H1 (cell line): Measurements from ENCODE around the gene TBC1D2. TPM values are rescaled to one million over a fixed set of nuclear protein-coding genes. Genes with fewer than 3 reads are reported as not detected.

Source experiments
- CTCF ChIA-PET: fragments of 300-600 bp; sonication (Branson Sonifier 250); formaldehyde crosslinking; loops from one replicate; lab custom pipeline; 2021; ENCODE audit not compliant: partially characterized antibody; lab: Charles Lee
- POLR2A ChIA-PET: fragments of 300-600 bp; sonication (Branson Sonifier 250); formaldehyde crosslinking; loops from one replicate; lab custom pipeline; 2021; ENCODE audit warnings: inconsistent platforms; ENCODE audit not compliant: partially characterized antibody; lab: Charles Lee
- DNase-seq, 2 experiments: peaks; one replicate each; pipeline versions ENCODE4 v3.0.0 to v3.0.0-alpha.2; 2010 to 2022; ENCODE audit warnings: low spot score in 2 of 2, low read depth in 1 of 2, mixed read lengths in 1 of 2
- FAIRE-seq: peaks from 2 replicates; lab custom pipeline; 2011; peaks lifted over from hg19 to GRCh38; lab: Jason Lieb, UNC
- H2AFZ ChIP-seq: 2 replicates; pipeline ENCODE4 v1.8.1; 2012; ENCODE audit warnings: low read length, inconsistent platforms
- H2AK5ac ChIP-seq: 2 replicates; pipeline ENCODE4 v1.6.1; 2013; ENCODE audit warnings: low read depth, low read length
- H2BK120ac ChIP-seq: replicated peaks from 2 replicates; pipeline ENCODE3; 2013; ENCODE audit warnings: low read depth, low read length, inconsistent platforms
- H2BK12ac ChIP-seq: 2 replicates; pipeline ENCODE4 v1.6.1; 2013; ENCODE audit warnings: low read depth, low read length
- H2BK15ac ChIP-seq: 2 replicates; pipeline ENCODE4 v1.6.1; 2013; ENCODE audit warnings: low read length
- H2BK20ac ChIP-seq: 2 replicates; pipeline ENCODE4 v1.6.1; 2013; ENCODE audit warnings: low read length
- H2BK5ac ChIP-seq: 2 replicates; pipeline ENCODE4 v1.6.1; 2013; ENCODE audit warnings: low read depth, low read length
- H3K14ac ChIP-seq: 2 replicates; pipeline ENCODE4 v1.6.1; 2013; ENCODE audit warnings: inconsistent platforms; ENCODE audit not compliant: insufficient read length
- H3K18ac ChIP-seq: 2 replicates; pipeline ENCODE4 v1.6.1; 2013; ENCODE audit warnings: low read length; ENCODE audit errors: extremely low read depth
- H3K23ac ChIP-seq: 2 replicates; pipeline ENCODE4 v1.6.1; 2013; ENCODE audit warnings: inconsistent platforms; ENCODE audit not compliant: insufficient read length
- H3K23me2 ChIP-seq: 2 replicates; pipeline ENCODE4 v1.6.1; 2013; ENCODE audit warnings: low read depth, low read length
- H3K27ac ChIP-seq: 2 replicates; pipeline ENCODE4 v1.6.1; 2011; ENCODE audit warnings: low read depth, low read length, inconsistent platforms
- H3K27me3 ChIP-seq, 4 experiments: replicated peaks in 1 of 4; 1 replicate in 1 of 4; 2 replicates in 3 of 4; pipeline versions ENCODE4 v1.6.1 to v1.8.1; 2011 to 2013; ENCODE audit warnings: low read length in 3 of 4, mild to moderate bottlenecking in 3 of 4, inconsistent platforms in 2 of 4, mixed read lengths in 2 of 4, moderate library complexity in 1 of 4; ENCODE audit not compliant: control insufficient read depth in 3 of 4, insufficient read depth in 3 of 4; ENCODE audit errors: extremely low read depth in 1 of 4
- H3K36me3 ChIP-seq, 4 experiments: 2 replicates each; pipeline versions ENCODE4 v1.6.1 to v1.8.1; 2011 to 2013; ENCODE audit warnings: mild to moderate bottlenecking in 4 of 4, low read length in 3 of 4, moderate library complexity in 2 of 4, control low read depth in 1 of 4, inconsistent platforms in 1 of 4; ENCODE audit not compliant: insufficient read depth in 4 of 4, control insufficient read depth in 2 of 4
- H3K4ac ChIP-seq: replicated peaks from 2 replicates; pipeline ENCODE3; 2013; ENCODE audit warnings: low read length, low read depth, mixed read lengths, inconsistent platforms; ENCODE audit not compliant: insufficient read length
- H3K4me1 ChIP-seq, 4 experiments: replicated peaks in 1 of 4; 1 replicate in 1 of 4; 2 replicates in 3 of 4; pipeline versions ENCODE4 v1.6.1 to v1.8.1; 2011 to 2013; ENCODE audit warnings: low read length in 3 of 4, inconsistent platforms in 2 of 4, mixed read lengths in 1 of 4; ENCODE audit not compliant: insufficient read depth in 4 of 4, control insufficient read depth in 3 of 4
- H3K4me2 ChIP-seq, 2 experiments: 2 replicates each; pipeline versions ENCODE4 v1.6.1 to v1.8.1; 2011 to 2013; ENCODE audit warnings: low read depth in 2 of 2, low read length in 2 of 2, control low read depth in 1 of 2, inconsistent platforms in 1 of 2, mild to moderate bottlenecking in 1 of 2; ENCODE audit not compliant: insufficient read depth in 1 of 2
- H3K4me3 ChIP-seq, 4 experiments: fragments of 200-600, 300-600 bp in 1 of 4; sonication (generic), shearing (Covaris generic), sonication (Bioruptor Twin) in 1 of 4; 2 replicates each; pipeline versions ENCODE4 v1.5.1 to v1.8.1; 2011 to 2016; ENCODE audit warnings: low read length in 4 of 4, low read depth in 3 of 4, control low read depth in 2 of 4, inconsistent platforms in 2 of 4, mild to moderate bottlenecking in 2 of 4, mixed read lengths in 1 of 4, moderate library complexity in 1 of 4; ENCODE audit not compliant: insufficient read depth in 2 of 4; ENCODE audit errors: extremely low read depth in 1 of 4
- H3K56ac ChIP-seq: replicated peaks from 2 replicates; pipeline ENCODE3; 2013; ENCODE audit warnings: low read depth, mild to moderate bottlenecking, mixed read lengths, low read length, inconsistent platforms; ENCODE audit not compliant: insufficient read length
- H3K79me1 ChIP-seq: 2 replicates; pipeline ENCODE4 v1.6.1; 2013; ENCODE audit warnings: low read depth, low read length, control low read depth
- H3K79me2 ChIP-seq, 2 experiments: 2 replicates each; pipeline versions ENCODE4 v1.6.1 to v1.8.1; 2012 to 2013; ENCODE audit warnings: low read length in 2 of 2, mild to moderate bottlenecking in 2 of 2, inconsistent platforms in 1 of 2; ENCODE audit not compliant: insufficient read depth in 2 of 2, control insufficient read depth in 1 of 2
- H3K9ac ChIP-seq, 4 experiments: replicated peaks in 1 of 4; 1 replicate in 1 of 4; 2 replicates in 3 of 4; pipeline versions ENCODE4 v1.6.1 to v1.8.1; 2011 to 2013; ENCODE audit warnings: low read depth in 3 of 4, low read length in 3 of 4, control low read depth in 2 of 4, mild to moderate bottlenecking in 2 of 4, moderate library complexity in 2 of 4, inconsistent platforms in 1 of 4; ENCODE audit errors: extremely low read depth in 1 of 4
- H3K9me3 ChIP-seq, 2 experiments: 2 replicates each; pipeline versions ENCODE4 v1.6.1 to v1.8.1; 2012 to 2013; ENCODE audit warnings: mild to moderate bottlenecking in 2 of 2, moderate library complexity in 2 of 2, control low read depth in 1 of 2, inconsistent platforms in 1 of 2, low read depth in 1 of 2, low read length in 1 of 2, mixed read lengths in 1 of 2; ENCODE audit not compliant: insufficient read depth in 2 of 2
- H4K20me1 ChIP-seq, 2 experiments: replicated peaks in 1 of 2; 2 replicates each; pipeline versions ENCODE3 to v1.8.1; 2011 to 2013; ENCODE audit warnings: inconsistent platforms in 2 of 2, low read length in 2 of 2, mild to moderate bottlenecking in 1 of 2; ENCODE audit not compliant: insufficient read depth in 2 of 2, control insufficient read depth in 1 of 2
- H4K5ac ChIP-seq: 2 replicates; pipeline ENCODE4 v1.6.1; 2013; ENCODE audit warnings: low read length, low read depth, mixed read lengths, inconsistent platforms; ENCODE audit not compliant: insufficient read length
- H4K8ac ChIP-seq: 2 replicates; pipeline ENCODE4 v1.8.0; 2013; ENCODE audit warnings: mild to moderate bottlenecking, moderate library complexity, low read length, inconsistent platforms; ENCODE audit not compliant: insufficient read depth; ENCODE audit errors: extremely low read depth
- H4K91ac ChIP-seq: replicated peaks from 2 replicates; pipeline ENCODE3; 2013; ENCODE audit warnings: low read length, mixed read lengths, inconsistent platforms; ENCODE audit not compliant: insufficient read length
- CBX8 ChIP-seq: fragments of 300-800, 300-1000 bp; sonication (generic); IDR thresholded peaks from 2 replicates; pipeline ENCODE4 v1.7.1; 2016; ENCODE audit warnings: low read depth, low read length, borderline replicate concordance
- CEBPB ChIP-seq: IDR thresholded peaks from 2 replicates; pipeline ENCODE4 v1.6.1; 2012; ENCODE audit warnings: low read depth, low read length
- CHD1 ChIP-seq: IDR thresholded peaks from 2 replicates; pipeline ENCODE4 v1.6.1; 2012; ENCODE audit warnings: low read depth, low read length, improper control_type of control experiment
- CTCF ChIP-seq, 3 experiments: IDR thresholded peaks; 1 replicate in 2 of 3; 2 replicates in 1 of 3; pipeline versions ENCODE4 v1.5.1 to v1.6.1; 2011; ENCODE audit warnings: low read length in 3 of 3, mild to moderate bottlenecking in 3 of 3, inconsistent platforms in 2 of 3, low read depth in 1 of 3, moderate library complexity in 1 of 3; ENCODE audit not compliant: insufficient read depth in 1 of 3; ENCODE audit errors: control extremely low read depth in 1 of 3
- FOSL1 ChIP-seq: IDR thresholded peaks from 2 replicates; pipeline ENCODE4 v1.6.1; 2011; ENCODE audit warnings: mild to moderate bottlenecking, low read depth, low read length, moderate library complexity; ENCODE audit not compliant: insufficient read depth
- KDM5A ChIP-seq: fragments of 200-600 bp; IDR thresholded peaks from 2 replicates; pipeline ENCODE4 v1.7.1; 2012; ENCODE audit warnings: mild to moderate bottlenecking, low read length, inconsistent platforms, mixed read lengths
- NRF1 ChIP-seq: IDR thresholded peaks from 2 replicates; pipeline ENCODE4 v1.6.1; 2011; ENCODE audit warnings: mild to moderate bottlenecking, low read depth, low read length, improper control_type of control experiment
- TAF7 ChIP-seq: optimal IDR thresholded peaks from 2 replicates; pipeline ENCODE3; 2011; ENCODE audit warnings: low read depth, mild to moderate bottlenecking, inconsistent platforms, low read length, moderate library complexity, borderline replicate concordance
- WGBS, 2 experiments: shearing (Covaris generic) in 1 of 2; methylation state at CpG; one replicate each; pipeline versions ENCODE4 v1.1.6 to v1.1.7; 2013 to 2015; ENCODE audit warnings: low lambda C conversion rate in 2 of 2, mixed read lengths in 2 of 2, inconsistent platforms in 1 of 2, low coverage in 1 of 2, missing lambda C conversion rate in 1 of 2; ENCODE audit not compliant: insufficient replicate concordance in 2 of 2, insufficient coverage in 1 of 2, insufficient read length in 1 of 2; ENCODE audit errors: extremely low coverage in 1 of 2, missing lambda C conversion rate in 1 of 2; 5-methylcytosine and 5-hydroxymethylcytosine counted together
- polyA plus RNA-seq, 7 experiments: library from polyadenylated mRNA; depleted of rRNA in 3 of 7; stranded (reverse) in 5 of 7; unstranded in 2 of 7; fragments of >200 nt in 5 of 7; fragments of 200-250 nt in 2 of 7; gene quantifications; 1 replicate in 5 of 7; 2 replicates in 1 of 7; 4 replicates in 1 of 7; pipeline versions ENCODE4 v1.2.1 to v1.2.3, GENCODE V29; 2011 to 2013; ENCODE audit warnings: missing spikeins in 2 of 7, mixed read lengths in 2 of 7
- total RNA-seq: library from RNA; stranded (reverse); fragmentation: NEBNext Ultra II Directional; extraction: Animal tissue kit (Norgen Biotek cat#: 25700); gene quantifications from 2 replicates; pipeline ENCODE4 v1.2.1, GENCODE V29; 2021

Gene TBC1D2
- total and polyA plus RNA-seq, 2 of the 8 experiments (the other 6 are each of a cell fraction or from before 2014, with no cell fraction given): 7.4 TPM

GRCh38 chr9:98161851-98162250 lies 93.6 kb downstream of the TBC1D2 start:
- peaks cover 0 to under 1% (median 0%) of the 10 kb centered on the region in 4 experiments; a peak in 1 of 8 replicates for H3K36me3 ChIP-seq
- H3K9me3 ChIP-seq: no peaks in the 10 kb centered on the region
- CTCF ChIA-PET: interaction anchor here (1.1 to 1.4 kb wide), 4 partner anchors 10 to 87 kb away, joined by 3 to 5 read pairs (median 4); no protein-coding TSS in a partner anchor
- H2BK12ac ChIP-seq: no peak overlapping the region
- H2BK120ac ChIP-seq: no peak overlapping the region
- H3K4ac ChIP-seq: no peak overlapping the region
- H4K8ac ChIP-seq: peak overlapping the region; percentile 9; the same call in 1 of the 2 replicates
- no peak overlapping the region for H2BK15ac ChIP-seq
- H3K4me2 ChIP-seq: no peak overlapping the region
- no peak overlapping the region for H3K27ac ChIP-seq
- no peak for DNase-seq
- TF ChIP-seq FOSL1 (no peak), NRF1 (no peak), TAF7 (no peak), CBX8 (no peak), CTCF (IDR thresholded peaks at IDR 0.05; ENCODE audit: control extremely low read depth in 1 of 3, insufficient read depth in 1 of 3, low read depth in 1 of 3, low read length in 3 of 3) (no peak), KDM5A (no peak), CEBPB (no peak), CHD1 (no peak)
- TF ChIP-seq, all 59 proteins: peak for 0
- H3K4me1 ChIP-seq: peaks cover 0 to 2% (median 0%) of the 10 kb centered on the region in 4 experiments; a peak in 3 of 7 replicates
- no peaks in the 10 kb centered on the region for H3K79me2 ChIP-seq
- H2BK20ac ChIP-seq: no peak overlapping the region
- peaks cover 0 to 2% (median 0%) of the 10 kb centered on the region in 4 experiments; a peak in 1 of 7 replicates for H3K27me3 ChIP-seq
- no peak overlapping the region for H3K14ac ChIP-seq
- FAIRE-seq: no peak
- no peak overlapping the region for H3K23ac ChIP-seq
- H2AFZ ChIP-seq: no peak overlapping the region
- no peak overlapping the region for H3K4me3 ChIP-seq
- WGBS, 2 experiments: 85% methylated on average over 4 of the region's 4 CpGs; no CpG with 5 or more reads in 1 of the 2 experiments
- no peak overlapping the region for H4K91ac ChIP-seq
- H3K18ac ChIP-seq: no peak overlapping the region
- no peaks in the 10 kb centered on the region for H3K23me2 ChIP-seq
- no peak overlapping the region for H4K5ac ChIP-seq
- H3K79me1 ChIP-seq: peaks cover 6% of the 10 kb centered on the region
- H2BK5ac ChIP-seq: no peak overlapping the region
- POLR2A ChIA-PET: no interaction called here
- peaks cover 3 to 9% of the 10 kb centered on the region in 2 experiments for H4K20me1 ChIP-seq
- no peak overlapping the region for H2AK5ac ChIP-seq
- H3K9ac ChIP-seq: no peak overlapping the region
- no peak overlapping the region for H3K56ac ChIP-seq
